PC-3 (cell line): Measurements from ENCODE around the gene S100P. TPM values are rescaled to one million over a fixed set of nuclear protein-coding genes. Genes with fewer than 3 reads are reported as not detected.

Experiments used
- ATAC-seq: fragments of 200-7000 bp; cut with Tn5 transposase; 2 replicates; pipeline ENCODE4 v1.9.1; 2020; ENCODE audit warnings: mild to moderate bottlenecking, moderate library complexity
- BruUV-seq: library from RNA; stranded (reverse); fragments of 400-500 nt; replicated peaks from 2 replicates; lab custom pipeline; 2021; lab: Mats Ljungman, UMichigan
- CTCF ChIA-PET: fragments of 300-600 bp; sonication (Branson Sonifier 250); formaldehyde crosslinking; loops from one replicate; lab custom pipeline; 2022; ENCODE audit warnings: antibody characterized with exemption; lab: Charles Lee
- POLR2A ChIA-PET: fragments of 300-600 bp; sonication (Branson Sonifier 250); formaldehyde crosslinking; loops from one replicate; lab custom pipeline; 2022; ENCODE audit warnings: antibody characterized with exemption; ENCODE audit not compliant: unreplicated experiment; lab: Charles Lee
- DNase-seq: peaks from one replicate; pipeline ENCODE4 v3.0.0-alpha.2; 2015
- H2AFZ ChIP-seq: fragments of 300-600 bp; sonication (generic); 2 replicates; pipeline ENCODE4 v1.6.0; 2016; ENCODE audit warnings: antibody characterized with exemption, low read length
- H3F3A ChIP-seq: fragments of 300-600 bp; sonication (generic); one replicate; pipeline ENCODE4 v1.6.0; 2017; ENCODE audit warnings: antibody characterized with exemption, low read length, control low read depth, mild to moderate bottlenecking; ENCODE audit not compliant: unreplicated experiment
- H3K27ac ChIP-seq: fragments of 300-600 bp; sonication (generic); 2 replicates; pipeline ENCODE4 v1.5.1; 2016; ENCODE audit warnings: mild to moderate bottlenecking, low read length
- H3K27me3 ChIP-seq: fragments of 300-600 bp; sonication (generic); 2 replicates; pipeline ENCODE4 v1.6.1; 2016; ENCODE audit warnings: low read length, mixed read lengths
- H3K36me3 ChIP-seq: fragments of 300-600 bp; sonication (generic); 2 replicates; pipeline ENCODE4 v1.6.1; 2016; ENCODE audit warnings: low read depth, mixed run types, low read length, mixed read lengths
- H3K4me1 ChIP-seq: fragments of 300-600 bp; sonication (generic); 2 replicates; pipeline ENCODE4 v1.5.1; 2016; ENCODE audit warnings: low read length; ENCODE audit not compliant: insufficient read depth
- H3K4me2 ChIP-seq: fragments of 300-600 bp; sonication (generic); 2 replicates; pipeline ENCODE4 v1.6.0; 2016; ENCODE audit warnings: low read length
- H3K4me3 ChIP-seq: fragments of 300-600 bp; sonication (generic); 2 replicates; pipeline ENCODE4 v1.5.1; 2016; ENCODE audit warnings: mild to moderate bottlenecking, low read length, mixed read lengths
- H3K79me2 ChIP-seq: fragments of 300-600 bp; sonication (generic); 2 replicates; pipeline ENCODE4 v1.6.1; 2017; ENCODE audit warnings: low read length, mixed read lengths
- H3K9ac ChIP-seq: fragments of 300-600 bp; sonication (generic); 2 replicates; pipeline ENCODE4 v1.6.0; 2016; ENCODE audit warnings: mild to moderate bottlenecking, low read length
- H3K9me2 ChIP-seq: fragments of 300-600 bp; sonication (generic); replicated peaks from 2 replicates; pipeline ENCODE4 v1.6.1; 2016; ENCODE audit warnings: mixed run types, low read length, mixed read lengths
- H3K9me3 ChIP-seq: fragments of 300-600 bp; sonication (generic); 2 replicates; pipeline ENCODE4 v1.6.1; 2016; ENCODE audit warnings: low read length, mixed read lengths
- H4K20me1 ChIP-seq: fragments of 300-600 bp; sonication (generic); 2 replicates; pipeline ENCODE4 v1.6.1; 2016; ENCODE audit warnings: low read length, mixed read lengths
- CTCF ChIP-seq: fragments of 300-600 bp; sonication (generic); conservative IDR thresholded peaks from 2 replicates; pipeline ENCODE4 v1.5.1; 2017; ENCODE audit warnings: antibody characterized with exemption, low read depth, mild to moderate bottlenecking, low read length
- EZH2 ChIP-seq: fragments of 300-600 bp; sonication (generic); IDR thresholded peaks from one replicate; pipeline ENCODE4 v1.6.1; 2017; ENCODE audit warnings: antibody characterized with exemption, mild to moderate bottlenecking, low read length; ENCODE audit not compliant: unreplicated experiment
- EZH2phosphoT487 ChIP-seq: fragments of 300-600 bp; sonication (generic); IDR thresholded peaks from 2 replicates; pipeline ENCODE4 v1.6.1; 2018; ENCODE audit warnings: mild to moderate bottlenecking, antibody characterized with exemption, low read length, borderline replicate concordance
- intact Hi-C: fragments of 100-400 bp; cut with micrococcal nuclease; formaldehyde crosslinking; loops from 2 replicates; pipeline ENCODE4 v1.9.0; 2023
- total RNA-seq: library from RNA; depleted of rRNA; stranded (reverse); fragments of >200 nt; gene quantifications from 2 replicates; pipeline ENCODE4 v1.2.3, GENCODE V29; 2014

The S100P gene
- total RNA-seq, 1 experiment from 2014 or later = 59.8 TPM

- Histone ChIP-seq H2AFZ (no peak overlapping the region), H3K9me3 (no peaks in the 10 kb centered on the region), H3K4me2 (no peak overlapping the region), H3K79me2 (peaks cover 37% of the 10 kb centered on the region), H3F3A (no peaks in the 10 kb centered on the region), H3K36me3 (no peaks in the 10 kb centered on the region), H3K4me1 (peaks cover 18% of the 10 kb centered on the region), H3K27me3 (no peaks in the 10 kb centered on the region), H3K9ac (no peak overlapping the region), H3K27ac (no peak overlapping the region), H3K9me2 (no peaks in the 10 kb centered on the region), H4K20me1 (0 out of 2 replicates have a peak, but pooled peaks cover 8% of the 10 kb centered on the region), H3K4me3 (no peak overlapping the region)
- intact Hi-C loops = no loop called here
- no peak for ATAC-seq
- no TSS peak for BruUV-seq
- no peak for DNase-seq
- POLR2A ChIA-PET = no interaction called here
- no peak for TF ChIP-seq EZH2phosphoT487
- CTCF ChIA-PET = no interaction called here
Observed at GRCh38 chr4:6710996-6711395, 17.3 kb downstream of the S100P start.

DNA sequence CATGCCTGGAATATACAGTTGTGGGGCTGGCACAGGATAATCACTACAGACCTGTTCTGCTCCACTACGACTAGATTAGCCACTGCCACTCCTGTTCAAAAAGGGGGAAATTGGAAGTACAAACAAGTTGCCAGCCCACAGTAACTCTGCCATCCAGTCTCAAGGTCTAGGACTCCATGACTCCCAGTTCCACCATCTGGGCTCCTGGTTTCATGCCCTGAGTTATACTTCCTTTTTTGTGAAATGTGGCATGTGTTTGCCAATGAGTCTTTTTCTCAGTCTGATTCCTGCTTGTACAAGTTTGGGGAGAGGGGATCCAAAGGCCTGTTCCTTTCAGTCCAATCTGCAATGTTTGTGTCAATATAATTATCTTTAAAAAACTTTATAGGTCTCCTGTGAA, 21.3 kb downstream of the S100P start:
- Histone ChIP-seq H3K4me2 (no peak overlapping the region), H3K27me3 (no peaks in the 10 kb centered on the region), H3K36me3 (no peaks in the 10 kb centered on the region), H3K9me3 (no peaks in the 10 kb centered on the region), H4K20me1 (peaks cover 2% of the 10 kb centered on the region; the same call in 1 of the 2 replicates), H3K4me1 (peaks cover 9% of the 10 kb centered on the region), H3K79me2 (peaks cover 22% of the 10 kb centered on the region), H2AFZ (peak overlapping the region; percentile 80; the same call in 1 of the 2 replicates), H3K4me3 (no peak overlapping the region), H3K27ac (no peak overlapping the region), H3F3A (no peaks in the 10 kb centered on the region), H3K9me2 (no peaks in the 10 kb centered on the region), H3K9ac (no peak overlapping the region)
- BruUV-seq = no TSS peak
- TF ChIP-seq EZH2 = no peak
- TF ChIP-seq CTCF = no peak
- TF ChIP-seq EZH2phosphoT487 = no peak
- intact Hi-C loops = no loop called here
- DNase-seq (no peak), ATAC-seq (no peak)
- POLR2A ChIA-PET = no interaction called here
- CTCF ChIA-PET = interaction anchor here (0.6 kb wide), 1 partner anchor 50 kb away, joined by 4 read pairs; no protein-coding TSS in a partner anchor

- Histone ChIP-seq H3K27ac (peak overlapping the region; percentile 3; the same call in 1 of the 2 replicates), H4K20me1 (peaks cover 2% of the 10 kb centered on the region; the same call in 1 of the 2 replicates), H2AFZ (peak overlapping the region; percentile 80), H3F3A (no peaks in the 10 kb centered on the region), H3K4me2 (peak overlapping the region; percentile 90), H3K4me3 (peak overlapping the region; percentile 89), H3K9me3 (no peaks in the 10 kb centered on the region), H3K9me2 (no peaks in the 10 kb centered on the region), H3K79me2 (peaks cover 22% of the 10 kb centered on the region), H3K4me1 (peaks cover 9% of the 10 kb centered on the region), H3K36me3 (no peaks in the 10 kb centered on the region), H3K27me3 (no peaks in the 10 kb centered on the region), H3K9ac (peak overlapping the region; percentile 90)
- CTCF ChIA-PET = no interaction called here
- no peak for DNase-seq
- TF ChIP-seq CTCF (no peak), EZH2phosphoT487 (no peak), EZH2 (no peak)
- no peak; the same call in 1 of the 2 replicates for ATAC-seq
- BruUV-seq = no TSS peak
- intact Hi-C loops = loop anchor here (1.0 to 2.0 kb wide), 2 partner anchors 41 to 159 kb away; a partner anchor contains a TSS
- POLR2A ChIA-PET = no interaction called here
Observed at GRCh38 chr4:6715704-6716017, 22.0 kb downstream of the S100P start.
